Heart left ventricle (tissue), 16 donors: ENCODE results near the gene MLLT10. TPM values are rescaled to one million over a fixed set of nuclear protein-coding genes. Genes with fewer than 3 reads are reported as not detected.

Experiments used
- ATAC-seq, 4 donors: fragments of 200-7000 bp; cut with Tn5 transposase; one replicate each; pipeline ENCODE4 v1.9.1; 2020 to 2022; ENCODE audit warnings: moderate library complexity in 4 of 4, mild to moderate bottlenecking in 3 of 4, moderate number of reproducible peaks in 1 of 4
- DNase-seq, 5 donors: peaks; one replicate each; pipeline ENCODE4 v3.0.0-alpha.2; 2020
- H3K27ac ChIP-seq, 12 donors: fragments of 200-600 bp; sonication (generic) in 4 of 12; one replicate each; pipeline versions ENCODE4 v1.5.0 to v1.8.0; 2016 to 2022; ENCODE audit warnings: mild to moderate bottlenecking in 2 of 12
- H3K27me3 ChIP-seq, 9 donors: fragments of 200-600 bp; sonication (generic) in 2 of 9; one replicate each; pipeline versions ENCODE4 v1.5.1 to v1.8.0; 2016 to 2022; ENCODE audit warnings: mild to moderate bottlenecking in 3 of 9
- H3K36me3 ChIP-seq, 9 donors: fragments of 200-600 bp; sonication (generic) in 2 of 9; one replicate each; pipeline versions ENCODE4 v1.5.0 to v1.8.0; 2018 to 2022; ENCODE audit warnings: mild to moderate bottlenecking in 2 of 9
- H3K4me1 ChIP-seq, 12 donors: fragments of 200-600 bp; sonication (generic) in 4 of 12; one replicate each; pipeline versions ENCODE4 v1.5.0 to v1.8.0; 2016 to 2022; ENCODE audit warnings: mild to moderate bottlenecking in 3 of 12
- H3K4me3 ChIP-seq, 12 donors: fragments of 200-600 bp; sonication (generic) in 4 of 12; one replicate each; pipeline versions ENCODE4 v1.5.0 to v1.8.0; 2017 to 2022; ENCODE audit warnings: mild to moderate bottlenecking in 9 of 12, moderate library complexity in 4 of 12
- H3K9me3 ChIP-seq, 12 donors: fragments of 200-600 bp; sonication (generic) in 4 of 12; one replicate each; pipeline versions ENCODE4 v1.5.0 to v1.8.0; 2016 to 2022; ENCODE audit warnings: mild to moderate bottlenecking in 1 of 12
- POLR2A ChIP-seq, 2 donors: fragments of 450-650 bp; IDR thresholded peaks; one replicate each; pipeline ENCODE4 v1.6.1; 2017; ENCODE audit warnings: antibody characterized with exemption in 2 of 2, mild to moderate bottlenecking in 2 of 2, moderate library complexity in 2 of 2
- WGBS, 4 donors: extraction: QIAGEN DNeasy Blood & Tissue Kit in 2 of 4; methylation state at CpG; one replicate each; pipeline versions ENCODE4 v1.1.5 to v1.1.7; 2013 to 2018; 5-methylcytosine and 5-hydroxymethylcytosine counted together
- intact Hi-C, 10 donors: fragments of 100-400 bp; cut with DNase I; formaldehyde crosslinking; loops; one replicate each; pipeline versions ENCODE4 v1.11.1 to v1.14.2; 2022
- polyA plus RNA-seq, 2 donors: library from polyadenylated mRNA; stranded (reverse); fragments of 200-250 nt; gene quantifications; one replicate each; pipeline ENCODE4 v1.2.3, GENCODE V29; 2013
- total RNA-seq, 9 donors: library from RNA; depleted of rRNA in 2 of 9; stranded (reverse); fragments of >200 nt in 2 of 9; fragmentation: NEBNext Ultra II Directional in 3 of 9; extraction: Animal tissue kit (Norgen Biotek cat#: 25700) in 3 of 9; gene quantifications; one replicate each; pipeline versions ENCODE4 v1.1.0 to v1.2.4, GENCODE V29; 2016 to 2023
- TF ChIP-seq, protein P1 (sequence below), 12 donors: fragments of 200-600 bp; sonication (generic) in 4 of 12; IDR thresholded peaks; one replicate each; pipeline versions ENCODE4 v1.5.0 to v1.8.0; 2018 to 2022; ENCODE audit warnings: antibody characterized with exemption in 12 of 12, mild to moderate bottlenecking in 5 of 12
- donor health status: ischemic (EF 13 %, LVEDD 7.1; RV severe dilation, severe dysfunction).
- donor health status: healthy with polysubstance abuse.
- donor health status: DM: no; HTN: yes; CAD: no.
- donor health status: DM: no; HTN: no; CAD: no.
- donor health status: ischemic (EF 25% LVEDD 6.9; RV normal size, moderate dysfunction).
- donor health status: ischemic (EF 25% LVEDD 5.7; RV mildly dilated, moderate dysfunction).
- donor health status: healthy.
- donor health status: DM: yes; HTN: yes; CAD: no.
- donor health status: ischemic (EF 35%, LVEDD 5.7; RV mildly dilated, moderate dysfunction).
- donor health status: nonischemic (EF 11% LVEDD 7.7; RV severe dilation, severe dysfunction).
- donor health status: DM: yes; HTN: yes; CAD: no.
- donor health status: PGD.
- donor health status: ischemic (EF 29% LVEDD 5.4; RV normal size, mild dysfunction).
- donor health status: nonischemic (EF 23%, LVEDD 6.1; RV moderate dilation, normal function).

Gene MLLT10
- total and polyA plus RNA-seq, 11 donors: 16.0 to 30.7 (median 25.2) TPM

GRCh38 chr10:21638681-21639080, 104.6 kb downstream of the MLLT10 start:
- no peak for TF ChIP-seq POLR2A (IDR thresholded peaks at IDR 0.05)
- TF ChIP-seq, protein P1, sequence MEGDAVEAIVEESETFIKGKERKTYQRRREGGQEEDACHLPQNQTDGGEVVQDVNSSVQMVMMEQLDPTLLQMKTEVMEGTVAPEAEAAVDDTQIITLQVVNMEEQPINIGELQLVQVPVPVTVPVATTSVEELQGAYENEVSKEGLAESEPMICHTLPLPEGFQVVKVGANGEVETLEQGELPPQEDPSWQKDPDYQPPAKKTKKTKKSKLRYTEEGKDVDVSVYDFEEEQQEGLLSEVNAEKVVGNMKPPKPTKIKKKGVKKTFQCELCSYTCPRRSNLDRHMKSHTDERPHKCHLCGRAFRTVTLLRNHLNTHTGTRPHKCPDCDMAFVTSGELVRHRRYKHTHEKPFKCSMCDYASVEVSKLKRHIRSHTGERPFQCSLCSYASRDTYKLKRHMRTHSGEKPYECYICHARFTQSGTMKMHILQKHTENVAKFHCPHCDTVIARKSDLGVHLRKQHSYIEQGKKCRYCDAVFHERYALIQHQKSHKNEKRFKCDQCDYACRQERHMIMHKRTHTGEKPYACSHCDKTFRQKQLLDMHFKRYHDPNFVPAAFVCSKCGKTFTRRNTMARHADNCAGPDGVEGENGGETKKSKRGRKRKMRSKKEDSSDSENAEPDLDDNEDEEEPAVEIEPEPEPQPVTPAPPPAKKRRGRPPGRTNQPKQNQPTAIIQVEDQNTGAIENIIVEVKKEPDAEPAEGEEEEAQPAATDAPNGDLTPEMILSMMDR (IDR thresholded peaks at IDR 0.05): no peak
- Histone ChIP-seq H3K9me3 (no peaks in the 10 kb centered on the region), H3K27me3 (no peaks in the 10 kb centered on the region), H3K4me1 (peaks cover 0 to 12% (median 0%) of the 10 kb centered on the region in 12 donors), H3K27ac (no peak overlapping the region), H3K36me3 (peaks cover 0 to 24% (median 14%) of the 10 kb centered on the region in 9 donors), H3K4me3 (no peak overlapping the region)
- DNase-seq (no peak), ATAC-seq (no peak)
- WGBS, 4 donors: 93 to 96% (median 94%) methylated on average over 2 of the region's 2 CpGs
- intact Hi-C loops: no loop called here

DNA sequence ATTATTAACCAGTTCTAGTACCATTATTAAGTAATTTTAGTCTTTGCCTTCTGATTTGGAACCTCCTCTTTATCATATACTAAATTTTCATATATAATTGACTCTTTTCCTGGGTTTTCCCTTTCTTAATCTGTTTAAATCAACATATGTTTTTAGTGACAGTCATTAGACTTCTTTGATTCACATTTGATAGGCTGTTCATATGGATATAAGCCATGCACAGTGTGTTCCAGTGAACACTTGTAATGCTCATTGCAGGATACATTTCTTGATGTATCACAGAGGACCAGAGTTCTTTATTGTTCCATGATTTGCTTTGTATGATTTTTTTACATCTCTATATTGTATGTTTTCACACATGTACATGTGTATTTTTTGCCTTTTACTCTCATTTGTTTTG, 114.0 kb downstream of the MLLT10 start:
- Histone ChIP-seq H3K27me3 (no peaks in the 10 kb centered on the region), H3K9me3 (no peaks in the 10 kb centered on the region), H3K4me1 (peaks cover 0 to 7% (median 0%) of the 10 kb centered on the region in 12 donors), H3K36me3 (peaks cover 0 to 20% (median 11%) of the 10 kb centered on the region in 9 donors), H3K27ac (no peak overlapping the region), H3K4me3 (no peak overlapping the region)
- intact Hi-C loops: no loop called here
- DNase-seq (no peak), ATAC-seq (no peak)
- TF ChIP-seq, protein P1 (IDR thresholded peaks at IDR 0.05): no peak
- TF ChIP-seq POLR2A (IDR thresholded peaks at IDR 0.05): no peak

- Histone ChIP-seq H3K27me3 (no peaks in the 10 kb centered on the region), H3K27ac (no peak overlapping the region), H3K4me3 (no peak overlapping the region), H3K9me3 (no peaks in the 10 kb centered on the region), H3K4me1 (peaks cover 0 to 10% (median 0%) of the 10 kb centered on the region in 12 donors), H3K36me3 (peaks cover 0 to 24% (median 11%) of the 10 kb centered on the region in 9 donors)
- no peak for TF ChIP-seq POLR2A (IDR thresholded peaks at IDR 0.05)
- TF ChIP-seq, protein P1 (IDR thresholded peaks at IDR 0.05): no peak
- whole genome bisulfite sequencing, 4 donors: 97 to 98% (median 97%) methylated on average over 5 of the region's 5 CpGs
- intact Hi-C loops: no loop called here
- ATAC-seq: no peak
- no peak for DNase-seq
These were observed 115.4 kb downstream of the MLLT10 start for GRCh38 chr10:21649454-21649872.

DNA sequence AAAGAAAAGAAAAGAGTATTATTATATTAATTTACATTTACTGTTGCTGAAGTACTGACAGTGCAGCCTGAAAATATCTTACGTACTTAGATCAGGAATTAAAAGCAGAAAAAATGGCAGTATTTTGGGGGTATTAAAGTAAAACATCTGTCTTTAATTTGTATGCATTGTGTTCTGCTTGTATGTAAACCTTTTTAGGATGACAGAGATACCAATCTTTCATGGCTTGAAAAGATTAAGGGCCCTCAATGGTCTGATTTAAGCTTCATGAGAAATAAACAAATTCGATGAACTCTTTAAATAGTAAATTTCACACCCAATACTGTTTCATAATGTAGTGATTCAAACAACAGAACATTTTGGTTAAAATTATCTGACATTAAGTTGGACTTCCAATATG, 116.3 kb downstream of the MLLT10 start:
- DNase-seq (no peak), ATAC-seq (no peak)
- Histone ChIP-seq H3K27me3 (no peaks in the 10 kb centered on the region), H3K36me3 (peaks cover 0 to 24% (median 11%) of the 10 kb centered on the region in 9 donors), H3K4me3 (no peak overlapping the region), H3K9me3 (no peaks in the 10 kb centered on the region), H3K4me1 (peaks cover 0 to 15% (median 0%) of the 10 kb centered on the region in 12 donors), H3K27ac (no peak overlapping the region)
- intact Hi-C loops: no loop called here
- 91 to 98% (median 95%) methylated on average over 2 of the region's 2 CpGs for WGBS, 4 donors
- TF ChIP-seq, protein P1 (IDR thresholded peaks at IDR 0.05): no peak
- TF ChIP-seq POLR2A (IDR thresholded peaks at IDR 0.05): no peak
